Calu3 (cell line): Measurements from ENCODE around the gene TTLL5. TPM values are rescaled to one million over a fixed set of nuclear protein-coding genes. Genes with fewer than 3 reads are reported as not detected.

Source experiments
- BruUV-seq: library from RNA; stranded (reverse); fragments of 400-500 nt; replicated peaks from 2 replicates; lab custom pipeline; 2021; lab: Mats Ljungman, UMichigan
- CTCF ChIA-PET: fragments of 300-600 bp; sonication (Branson Sonifier 250); formaldehyde crosslinking; loops from one replicate; lab custom pipeline; 2022; ENCODE audit warnings: antibody characterized with exemption; lab: Charles Lee
- DNase-seq: peaks from one replicate; pipeline ENCODE4 v3.0.0; 2022
- H3K27ac Mint-ChIP-seq: one replicate; pipeline ENCODE4 v1.8.0; 2022; ENCODE audit warnings: mixed read lengths; ENCODE audit not compliant: unreplicated experiment
- H3K27me3 Mint-ChIP-seq: one replicate; pipeline ENCODE4 v1.8.0; 2022; ENCODE audit warnings: mixed read lengths; ENCODE audit not compliant: unreplicated experiment
- H3K36me3 Mint-ChIP-seq: one replicate; pipeline ENCODE4 v1.8.0; 2022; ENCODE audit warnings: mild to moderate bottlenecking, moderate library complexity, mixed read lengths; ENCODE audit not compliant: insufficient read depth, unreplicated experiment
- H3K4me1 Mint-ChIP-seq: one replicate; pipeline ENCODE4 v1.8.0; 2022; ENCODE audit warnings: mild to moderate bottlenecking, low read depth, mixed read lengths; ENCODE audit not compliant: unreplicated experiment
- H3K4me3 Mint-ChIP-seq: one replicate; pipeline ENCODE4 v1.8.0; 2022; ENCODE audit warnings: mild to moderate bottlenecking, low read depth, moderate library complexity, mixed read lengths; ENCODE audit not compliant: unreplicated experiment
- H3K9me3 Mint-ChIP-seq: one replicate; pipeline ENCODE4 v1.8.0; 2022; ENCODE audit warnings: low read depth, mixed read lengths; ENCODE audit not compliant: unreplicated experiment
- CTCF ChIP-seq: fragments of 200-600 bp; IDR thresholded peaks from one replicate; pipeline ENCODE4 v1.8.0; 2022; ENCODE audit warnings: antibody characterized with exemption; ENCODE audit not compliant: unreplicated experiment
- intact Hi-C: fragments of 100-400 bp; cut with micrococcal nuclease; formaldehyde crosslinking; loops from one replicate; pipeline ENCODE4 v1.10.0; 2022; ENCODE audit not compliant: unreplicated experiment
- total RNA-seq: library from RNA; stranded (reverse); gene quantifications from 2 replicates; pipeline ENCODE4 v1.2.3, GENCODE V29; 2022

The TTLL5 gene
- total RNA-seq, 1 experiment from 2014 or later, result 47.5 TPM

GRCh38 chr14:75906228-75906627, 245.2 kb downstream of the TTLL5 start:
- DNase-seq, result no peak
- no TSS peak for BruUV-seq
- Mint-ChIP-seq H3K36me3 (peaks cover 6% of the 10 kb centered on the region), H3K27ac (no peak overlapping the region), H3K9me3 (no peaks in the 10 kb centered on the region), H3K4me1 (peaks cover 12% of the 10 kb centered on the region), H3K27me3 (no peaks in the 10 kb centered on the region), H3K4me3 (no peak overlapping the region)
- no peak for TF ChIP-seq CTCF
- CTCF ChIA-PET, result interaction anchor here (0.5 to 2.1 kb wide), 15 partner anchors 9 to 719 kb away, joined by 3 to 32 read pairs (median 5); partner anchors contain the start of genes IFT43 and TGFB3
- intact Hi-C loops, result loop anchor here (10.0 kb wide), 1 partner anchor 479 kb away; no protein-coding TSS in a partner anchor

- Mint-ChIP-seq H3K9me3 (no peaks in the 10 kb centered on the region), H3K4me1 (peaks cover 12% of the 10 kb centered on the region), H3K27ac (no peak overlapping the region), H3K27me3 (no peaks in the 10 kb centered on the region), H3K36me3 (peaks cover 6% of the 10 kb centered on the region), H3K4me3 (no peak overlapping the region)
- no TSS peak for BruUV-seq
- CTCF ChIA-PET, result interaction anchor here (0.5 to 2.1 kb wide), 14 partner anchors 9 to 718 kb away, joined by 3 to 32 read pairs (median 5); partner anchors contain the start of genes IFT43 and TGFB3
- peak; percentile 67 for DNase-seq
- intact Hi-C loops, result loop anchor here (1.0 to 10.0 kb wide), 2 partner anchors 76 to 478 kb away; no protein-coding TSS in a partner anchor
- peak; percentile 53 for TF ChIP-seq CTCF
Measured at GRCh38 chr14:75906680-75907280, 245.7 kb downstream of the TTLL5 start.

GRCh38 chr14:75907756-75908359, 246.8 kb downstream of the TTLL5 start:
- BruUV-seq, result no TSS peak
- H3K9me3 Mint-ChIP-seq, result no peaks in the 10 kb centered on the region
- no peak overlapping the region for H3K27ac Mint-ChIP-seq
- intact Hi-C loops, result loop anchor here (1.0 to 10.0 kb wide), 2 partner anchors 74 to 477 kb away; no protein-coding TSS in a partner anchor
- no peak overlapping the region for H3K4me3 Mint-ChIP-seq
- DNase-seq, result no peak
- H3K4me1 Mint-ChIP-seq, result peaks cover 12% of the 10 kb centered on the region
- CTCF ChIA-PET, result interaction anchor here (1.6 to 2.1 kb wide), 2 partner anchors 72 to 74 kb away, joined by 12 to 32 read pairs; partner anchors contain the start of gene TGFB3
- TF ChIP-seq CTCF, result no peak
- H3K36me3 Mint-ChIP-seq, result peaks cover 6% of the 10 kb centered on the region
- H3K27me3 Mint-ChIP-seq, result no peaks in the 10 kb centered on the region

- no TSS peak for BruUV-seq
- no peak for TF ChIP-seq CTCF
- H3K36me3 Mint-ChIP-seq, result no peaks in the 10 kb centered on the region
- no peaks in the 10 kb centered on the region for H3K27me3 Mint-ChIP-seq
- CTCF ChIA-PET, result no interaction called here
- peaks cover 12% of the 10 kb centered on the region for H3K4me1 Mint-ChIP-seq
- H3K4me3 Mint-ChIP-seq, result no peak overlapping the region
- no peak for DNase-seq
- no peak overlapping the region for H3K27ac Mint-ChIP-seq
- no peaks in the 10 kb centered on the region for H3K9me3 Mint-ChIP-seq
- intact Hi-C loops, result loop anchor here (10.0 kb wide), 1 partner anchor 475 kb away; no protein-coding TSS in a partner anchor
Measured at GRCh38 chr14:75909630-75910029, 248.6 kb downstream of the TTLL5 start.
